Testis (tissue), 2 donors: Measurements from ENCODE around the gene NUDT7.

Experiments
- POLR2A ChIP-seq: fragments of 450-650 bp; IDR thresholded peaks from one replicate; pipeline ENCODE4 v1.6.1; 2017; ENCODE audit warnings: antibody characterized with exemption, mild to moderate bottlenecking, moderate library complexity
- TF ChIP-seq, protein P1 (sequence below), 3 experiments: fragments of 450-650 bp in 2 of 3; fragments of 200-600 bp in 1 of 3; sonication (generic) in 1 of 3; IDR thresholded peaks; one replicate each; pipeline ENCODE4 v1.5.1; 2016 to 2019; ENCODE audit warnings: antibody characterized with exemption in 3 of 3, mild to moderate bottlenecking in 2 of 3, moderate library complexity in 1 of 3

DNA sequence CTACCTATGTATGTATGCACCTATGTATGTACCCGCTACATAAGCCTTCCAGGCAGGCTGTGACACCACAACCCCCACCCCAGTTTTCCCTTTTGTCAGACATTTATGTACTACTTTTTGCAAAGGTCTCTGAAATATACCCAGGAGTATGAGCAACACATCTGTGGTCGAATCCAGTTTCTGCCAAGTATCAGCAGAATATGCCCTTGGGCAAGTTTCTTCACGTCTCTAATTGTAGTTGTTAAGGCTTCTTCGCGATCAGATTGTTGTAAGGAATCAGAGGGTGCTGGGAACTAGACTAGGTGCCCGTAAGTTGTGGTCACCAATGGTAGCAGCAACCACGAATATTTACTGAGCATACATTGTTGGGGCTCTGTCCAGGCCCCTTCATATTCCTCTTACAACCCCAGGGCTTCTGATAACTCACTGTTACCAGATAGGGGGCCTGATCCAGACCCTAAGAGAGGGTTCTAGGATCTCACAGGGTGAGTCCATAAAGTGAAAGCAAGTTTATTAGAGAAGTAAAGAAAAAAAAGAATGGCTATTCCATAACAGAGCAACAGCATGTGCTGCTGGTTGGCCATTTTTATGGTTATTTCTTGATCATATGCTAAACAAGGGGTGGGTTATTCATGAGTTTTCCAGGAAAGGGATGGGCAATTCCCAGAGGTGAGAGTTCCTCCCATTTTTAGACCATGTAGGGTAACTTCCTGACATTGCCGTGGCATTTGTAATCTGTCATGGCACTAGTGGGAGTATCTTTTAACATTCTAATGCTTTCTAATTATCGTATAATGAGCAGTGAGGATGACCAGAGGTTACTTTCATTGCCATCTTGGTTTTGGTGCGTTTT lies 16.6 kb downstream of the NUDT7 start:
- no peak for TF ChIP-seq POLR2A
- TF ChIP-seq, protein P1, sequence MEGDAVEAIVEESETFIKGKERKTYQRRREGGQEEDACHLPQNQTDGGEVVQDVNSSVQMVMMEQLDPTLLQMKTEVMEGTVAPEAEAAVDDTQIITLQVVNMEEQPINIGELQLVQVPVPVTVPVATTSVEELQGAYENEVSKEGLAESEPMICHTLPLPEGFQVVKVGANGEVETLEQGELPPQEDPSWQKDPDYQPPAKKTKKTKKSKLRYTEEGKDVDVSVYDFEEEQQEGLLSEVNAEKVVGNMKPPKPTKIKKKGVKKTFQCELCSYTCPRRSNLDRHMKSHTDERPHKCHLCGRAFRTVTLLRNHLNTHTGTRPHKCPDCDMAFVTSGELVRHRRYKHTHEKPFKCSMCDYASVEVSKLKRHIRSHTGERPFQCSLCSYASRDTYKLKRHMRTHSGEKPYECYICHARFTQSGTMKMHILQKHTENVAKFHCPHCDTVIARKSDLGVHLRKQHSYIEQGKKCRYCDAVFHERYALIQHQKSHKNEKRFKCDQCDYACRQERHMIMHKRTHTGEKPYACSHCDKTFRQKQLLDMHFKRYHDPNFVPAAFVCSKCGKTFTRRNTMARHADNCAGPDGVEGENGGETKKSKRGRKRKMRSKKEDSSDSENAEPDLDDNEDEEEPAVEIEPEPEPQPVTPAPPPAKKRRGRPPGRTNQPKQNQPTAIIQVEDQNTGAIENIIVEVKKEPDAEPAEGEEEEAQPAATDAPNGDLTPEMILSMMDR (IDR thresholded peaks at IDR 0.05): no peak
